ENCODE results near the gene ACAD11. TPM values are rescaled to one million over a fixed set of nuclear protein-coding genes. Genes with fewer than 3 reads are reported as not detected.

Gene ACAD11
- total RNA-seq, 1 experiment from 2014 or later: 15.4 TPM

DNA sequence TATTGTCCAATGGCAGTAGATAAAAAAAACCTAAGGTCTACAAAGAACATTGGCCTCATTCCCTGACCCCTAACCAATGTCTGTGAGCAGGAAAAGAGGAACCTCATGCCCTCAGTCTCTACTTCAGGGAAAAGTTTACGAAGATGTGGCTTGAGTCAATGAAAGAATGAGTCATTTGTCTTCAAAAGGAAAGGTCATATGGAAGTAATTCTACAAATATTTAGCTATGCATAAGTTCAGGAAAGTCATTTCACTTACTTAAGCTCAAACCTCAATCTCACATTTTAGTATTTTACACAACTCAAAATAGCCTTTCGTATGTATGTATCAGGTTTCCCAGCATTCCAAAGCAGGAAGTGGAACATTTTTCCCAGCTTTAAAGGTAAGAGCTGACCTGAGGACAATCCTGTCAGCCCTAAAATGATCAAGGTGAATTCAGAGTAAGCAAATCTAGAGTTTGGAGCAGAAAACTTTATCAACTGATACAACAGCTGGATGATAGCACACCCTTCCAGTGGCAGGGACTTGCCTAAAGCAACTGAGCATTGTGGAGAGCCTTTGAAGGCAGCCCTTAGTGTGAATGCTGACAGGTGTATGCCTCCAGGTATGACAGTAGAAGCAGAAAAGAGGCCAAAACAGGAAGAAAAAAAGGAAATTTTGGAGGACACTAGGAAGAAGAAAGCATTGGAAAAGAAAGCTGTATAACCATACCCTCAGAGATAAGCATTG lies 116.4 kb downstream of the ACAD11 start:
- BruUV-seq (replicated peaks): no TSS peak
- Histone ChIP-seq H3K36me3 (ENCODE audit: control insufficient read depth, insufficient read depth, low read length) (peaks cover 17% of the 10 kb centered on the region), H3K27me3 (ENCODE audit: control insufficient read depth, insufficient read depth, low read length) (no peaks in the 10 kb centered on the region), H3K27ac (ENCODE audit: low read length) (no peak overlapping the region), H3K4me3 (ENCODE audit: low read depth in 2 of 2, low read length in 2 of 2) (no peak overlapping the region), H3K4me1 (ENCODE audit: control insufficient read depth, insufficient read depth, low read length) (no peaks in the 10 kb centered on the region), H3K9me3 (ENCODE audit: control insufficient read depth, insufficient read depth, low read depth, low read length) (no peaks in the 10 kb centered on the region)
- TF ChIP-seq, protein P1, sequence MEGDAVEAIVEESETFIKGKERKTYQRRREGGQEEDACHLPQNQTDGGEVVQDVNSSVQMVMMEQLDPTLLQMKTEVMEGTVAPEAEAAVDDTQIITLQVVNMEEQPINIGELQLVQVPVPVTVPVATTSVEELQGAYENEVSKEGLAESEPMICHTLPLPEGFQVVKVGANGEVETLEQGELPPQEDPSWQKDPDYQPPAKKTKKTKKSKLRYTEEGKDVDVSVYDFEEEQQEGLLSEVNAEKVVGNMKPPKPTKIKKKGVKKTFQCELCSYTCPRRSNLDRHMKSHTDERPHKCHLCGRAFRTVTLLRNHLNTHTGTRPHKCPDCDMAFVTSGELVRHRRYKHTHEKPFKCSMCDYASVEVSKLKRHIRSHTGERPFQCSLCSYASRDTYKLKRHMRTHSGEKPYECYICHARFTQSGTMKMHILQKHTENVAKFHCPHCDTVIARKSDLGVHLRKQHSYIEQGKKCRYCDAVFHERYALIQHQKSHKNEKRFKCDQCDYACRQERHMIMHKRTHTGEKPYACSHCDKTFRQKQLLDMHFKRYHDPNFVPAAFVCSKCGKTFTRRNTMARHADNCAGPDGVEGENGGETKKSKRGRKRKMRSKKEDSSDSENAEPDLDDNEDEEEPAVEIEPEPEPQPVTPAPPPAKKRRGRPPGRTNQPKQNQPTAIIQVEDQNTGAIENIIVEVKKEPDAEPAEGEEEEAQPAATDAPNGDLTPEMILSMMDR (IDR thresholded peaks at IDR 0.05): no peak
- TF ChIP-seq POLR2AphosphoS5 (IDR thresholded peaks at IDR 0.05; ENCODE audit: low read depth, low read length) (no peak), TCF7L2 (IDR thresholded peaks at IDR 0.05; ENCODE audit: low read depth, low read length) (no peak), SIN3A (IDR thresholded peaks at IDR 0.05; ENCODE audit: borderline replicate concordance, insufficient read depth, low read depth, low read length) (no peak)
- TF ChIP-seq, protein P2, sequence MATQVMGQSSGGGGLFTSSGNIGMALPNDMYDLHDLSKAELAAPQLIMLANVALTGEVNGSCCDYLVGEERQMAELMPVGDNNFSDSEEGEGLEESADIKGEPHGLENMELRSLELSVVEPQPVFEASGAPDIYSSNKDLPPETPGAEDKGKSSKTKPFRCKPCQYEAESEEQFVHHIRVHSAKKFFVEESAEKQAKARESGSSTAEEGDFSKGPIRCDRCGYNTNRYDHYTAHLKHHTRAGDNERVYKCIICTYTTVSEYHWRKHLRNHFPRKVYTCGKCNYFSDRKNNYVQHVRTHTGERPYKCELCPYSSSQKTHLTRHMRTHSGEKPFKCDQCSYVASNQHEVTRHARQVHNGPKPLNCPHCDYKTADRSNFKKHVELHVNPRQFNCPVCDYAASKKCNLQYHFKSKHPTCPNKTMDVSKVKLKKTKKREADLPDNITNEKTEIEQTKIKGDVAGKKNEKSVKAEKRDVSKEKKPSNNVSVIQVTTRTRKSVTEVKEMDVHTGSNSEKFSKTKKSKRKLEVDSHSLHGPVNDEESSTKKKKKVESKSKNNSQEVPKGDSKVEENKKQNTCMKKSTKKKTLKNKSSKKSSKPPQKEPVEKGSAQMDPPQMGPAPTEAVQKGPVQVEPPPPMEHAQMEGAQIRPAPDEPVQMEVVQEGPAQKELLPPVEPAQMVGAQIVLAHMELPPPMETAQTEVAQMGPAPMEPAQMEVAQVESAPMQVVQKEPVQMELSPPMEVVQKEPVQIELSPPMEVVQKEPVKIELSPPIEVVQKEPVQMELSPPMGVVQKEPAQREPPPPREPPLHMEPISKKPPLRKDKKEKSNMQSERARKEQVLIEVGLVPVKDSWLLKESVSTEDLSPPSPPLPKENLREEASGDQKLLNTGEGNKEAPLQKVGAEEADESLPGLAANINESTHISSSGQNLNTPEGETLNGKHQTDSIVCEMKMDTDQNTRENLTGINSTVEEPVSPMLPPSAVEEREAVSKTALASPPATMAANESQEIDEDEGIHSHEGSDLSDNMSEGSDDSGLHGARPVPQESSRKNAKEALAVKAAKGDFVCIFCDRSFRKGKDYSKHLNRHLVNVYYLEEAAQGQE (IDR thresholded peaks at IDR 0.05; ENCODE audit: insufficient read depth in 1 of 2, low read depth in 2 of 2, low read length in 1 of 2): no peak
- ATAC-seq: peak; percentile 54; the same call in 1 of the 2 replicates
- intact Hi-C loops (cut with micrococcal nuclease; ENCODE audit: unreplicated experiment) (no loop called here), in situ Hi-C loops (cut with HindIII; ENCODE audit: low pct_unique_long_range_greater_than_20kb, low sequenced_read_pairs) (no loop called here)
- ChIA-PET POLR2A (no interaction called here), CTCF (no interaction called here)
- peak; percentile 59 for DNase-seq (ENCODE audit: low read depth, low spot score)

DNA sequence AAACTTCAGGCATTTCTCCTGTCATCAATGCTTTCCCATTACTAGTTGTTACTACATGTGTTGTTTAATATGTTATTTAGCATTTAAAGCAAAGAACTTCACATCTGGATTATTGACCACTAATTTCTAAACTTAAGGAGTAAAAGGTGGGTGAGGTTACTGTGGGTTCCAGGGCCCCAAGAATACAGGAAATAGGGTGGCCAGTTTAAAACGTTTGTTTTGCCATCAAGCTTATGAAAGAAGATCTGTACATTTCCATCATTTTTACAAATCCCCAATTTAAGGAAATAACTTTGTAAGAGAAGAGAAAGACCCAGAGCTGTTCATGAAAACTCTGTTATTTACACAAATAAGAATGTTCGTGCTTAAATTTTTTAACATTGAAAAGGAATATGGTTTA lies 117.0 kb downstream of the ACAD11 start:
- intact Hi-C loops (cut with micrococcal nuclease; ENCODE audit: unreplicated experiment) (no loop called here), in situ Hi-C loops (cut with HindIII; ENCODE audit: low pct_unique_long_range_greater_than_20kb, low sequenced_read_pairs) (no loop called here)
- no peaks in the 10 kb centered on the region for H3K9me3 ChIP-seq (ENCODE audit: control insufficient read depth, insufficient read depth, low read depth, low read length)
- no peak overlapping the region for H3K27ac ChIP-seq (ENCODE audit: low read length)
- no TSS peak for BruUV-seq (replicated peaks)
- no peak overlapping the region for H3K4me3 ChIP-seq (ENCODE audit: low read depth in 2 of 2, low read length in 2 of 2)
- ChIA-PET POLR2A (no interaction called here), CTCF (no interaction called here)
- no peaks in the 10 kb centered on the region for H3K27me3 ChIP-seq (ENCODE audit: control insufficient read depth, insufficient read depth, low read length)
- no peaks in the 10 kb centered on the region for H3K4me1 ChIP-seq (ENCODE audit: control insufficient read depth, insufficient read depth, low read length)
- DNase-seq (ENCODE audit: low read depth, low spot score): no peak
- H3K36me3 ChIP-seq (ENCODE audit: control insufficient read depth, insufficient read depth, low read length): peaks cover 19% of the 10 kb centered on the region
- no peak for ATAC-seq
- TF ChIP-seq POLR2AphosphoS5 (IDR thresholded peaks at IDR 0.05; ENCODE audit: low read depth, low read length) (no peak), TCF7L2 (IDR thresholded peaks at IDR 0.05; ENCODE audit: low read depth, low read length) (no peak), SIN3A (IDR thresholded peaks at IDR 0.05; ENCODE audit: borderline replicate concordance, insufficient read depth, low read depth, low read length) (no peak)
- TF ChIP-seq, protein P2 (IDR thresholded peaks at IDR 0.05; ENCODE audit: insufficient read depth in 1 of 2, low read depth in 2 of 2, low read length in 1 of 2): no peak
- TF ChIP-seq, protein P1 (IDR thresholded peaks at IDR 0.05): no peak
